Measurements from ENCODE around the gene TEX22. TPM values are rescaled to one million over a fixed set of nuclear protein-coding genes. Genes with fewer than 3 reads are reported as not detected.

TEX22 gene
- total RNA-seq, 5 donors from 2014 or later (not counting 1 experiment from before 2014, with no cell fraction given), result 0.93 to 9.0 (median 6.0) TPM

GRCh38 chr14:105460116-105460515 is 61.8 kb downstream of the TEX22 start:
- Mint-ChIP-seq H3K4me3 (no peak overlapping the region), H3K4me1 (no peaks in the 10 kb centered on the region), H3K27ac (no peak overlapping the region), H3K27me3 (no peaks in the 10 kb centered on the region), H3K36me3 (peaks cover 12% of the 10 kb centered on the region), H3K9me3 (no peaks in the 10 kb centered on the region)
- Histone ChIP-seq H3K36me3 (ENCODE audit: control insufficient read depth in 2 of 2, extremely low read depth in 1 of 2, insufficient read depth in 1 of 2, low read length in 1 of 2) (peaks cover 44 to 48% of the 10 kb centered on the region in 2 donors), H3K4me1 (ENCODE audit: control insufficient read depth in 1 of 2, extremely low read depth in 1 of 2, insufficient read depth in 2 of 2, low read length in 2 of 2) (no peaks in the 10 kb centered on the region), H3K27ac (ENCODE audit: low read length) (no peak overlapping the region), H3K9me3 (no peaks in the 10 kb centered on the region), H3K4me3 (ENCODE audit: control insufficient read depth in 1 of 2, extremely low read depth in 1 of 2, low read length in 1 of 2) (no peak overlapping the region), H3K27me3 (replicated peaks in 1 of 2; ENCODE audit: control insufficient read depth in 2 of 2, extremely low read depth in 1 of 2, insufficient read depth in 2 of 2, low read length in 1 of 2) (no peaks in the 10 kb centered on the region)
- POLR2A ChIA-PET, result no interaction called here
- CTCF ChIA-PET, result no interaction called here
- ATAC-seq (replicated peaks in 1 of 4) (no peak), DNase-seq (no peak)
- WGBS (ENCODE audit: insufficient coverage), result 97% methylated on average over 16 of the region's 17 CpGs

DNA sequence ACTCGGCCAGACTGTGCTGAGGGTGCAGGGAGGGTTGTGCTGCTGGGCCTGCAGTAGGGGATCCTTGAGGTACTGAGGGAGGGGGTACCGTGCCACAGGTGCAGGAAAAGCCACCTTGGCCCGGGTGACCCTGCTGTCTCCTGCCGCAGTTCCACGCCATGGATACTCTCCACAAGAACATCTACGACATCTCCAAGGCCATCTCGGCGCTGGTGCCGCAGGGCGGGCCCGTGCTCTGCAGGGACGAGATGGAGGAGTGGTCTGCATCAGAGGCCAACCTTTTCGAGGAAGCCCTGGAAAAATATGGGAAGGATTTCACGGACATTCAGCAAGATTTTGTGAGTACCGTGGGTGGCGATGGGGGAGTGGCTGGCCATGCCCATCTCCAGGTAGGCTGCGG is 62.3 kb downstream of the TEX22 start:
- H3K36me3 ChIP-seq (ENCODE audit: control insufficient read depth in 2 of 2, extremely low read depth in 1 of 2, insufficient read depth in 1 of 2, low read length in 1 of 2), result peaks cover 45% of the 10 kb centered on the region in 2 donors
- Mint-ChIP-seq H3K4me3 (no peak overlapping the region), H3K36me3 (peaks cover 8% of the 10 kb centered on the region), H3K27me3 (no peaks in the 10 kb centered on the region), H3K4me1 (no peaks in the 10 kb centered on the region), H3K27ac (no peak overlapping the region), H3K9me3 (no peaks in the 10 kb centered on the region)
- DNase-seq (no peak), ATAC-seq (replicated peaks in 1 of 4) (no peak)
- WGBS (ENCODE audit: insufficient coverage), result 96% methylated on average over 11 of the region's 17 CpGs
- no peak overlapping the region for H3K4me3 ChIP-seq (ENCODE audit: control insufficient read depth in 1 of 2, extremely low read depth in 1 of 2, low read length in 1 of 2)
- no peak overlapping the region for H3K27ac ChIP-seq (ENCODE audit: low read length)
- no peaks in the 10 kb centered on the region for H3K9me3 ChIP-seq
- no peaks in the 10 kb centered on the region for H3K27me3 ChIP-seq (replicated peaks in 1 of 2; ENCODE audit: control insufficient read depth in 2 of 2, extremely low read depth in 1 of 2, insufficient read depth in 2 of 2, low read length in 1 of 2)
- POLR2A ChIA-PET, result no interaction called here
- no peaks in the 10 kb centered on the region for H3K4me1 ChIP-seq (ENCODE audit: control insufficient read depth in 1 of 2, extremely low read depth in 1 of 2, insufficient read depth in 2 of 2, low read length in 2 of 2)
- CTCF ChIA-PET, result no interaction called here

DNA sequence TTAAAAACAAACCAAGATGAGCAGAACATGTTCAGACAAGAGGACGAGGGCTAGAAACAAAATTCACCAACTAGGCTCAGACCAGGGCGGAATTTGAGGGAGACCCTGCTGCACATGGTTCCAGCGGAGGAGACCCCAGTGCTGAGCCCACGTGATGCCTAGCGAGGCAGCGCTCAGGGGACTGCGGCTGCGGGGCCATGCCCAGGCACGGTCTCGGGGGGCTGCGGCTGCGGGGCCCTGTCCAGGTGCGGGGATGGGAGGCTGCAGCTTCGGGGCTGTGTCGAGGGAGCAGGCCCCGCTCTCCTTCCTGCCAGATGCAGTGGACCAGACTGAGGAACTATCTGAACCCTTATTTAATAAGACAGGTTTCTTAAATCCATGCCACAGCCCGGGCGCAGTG is 63.6 kb downstream of the TEX22 start:
- DNase-seq, result no peak
- no peaks in the 10 kb centered on the region for H3K4me1 ChIP-seq (ENCODE audit: control insufficient read depth in 1 of 2, extremely low read depth in 1 of 2, insufficient read depth in 2 of 2, low read length in 2 of 2)
- no peaks in the 10 kb centered on the region for H3K27me3 ChIP-seq (replicated peaks in 1 of 2; ENCODE audit: control insufficient read depth in 2 of 2, extremely low read depth in 1 of 2, insufficient read depth in 2 of 2, low read length in 1 of 2)
- H3K4me3 ChIP-seq (ENCODE audit: control insufficient read depth in 1 of 2, extremely low read depth in 1 of 2, low read length in 1 of 2), result no peak overlapping the region
- H3K4me3 Mint-ChIP-seq, result no peak overlapping the region
- H3K4me1 Mint-ChIP-seq, result no peaks in the 10 kb centered on the region
- no peak overlapping the region for H3K27ac ChIP-seq (ENCODE audit: low read length)
- peaks cover 41 to 44% of the 10 kb centered on the region in 2 donors for H3K36me3 ChIP-seq (ENCODE audit: control insufficient read depth in 2 of 2, extremely low read depth in 1 of 2, insufficient read depth in 1 of 2, low read length in 1 of 2)
- WGBS (ENCODE audit: insufficient coverage), result 97% methylated on average over 16 of the region's 18 CpGs
- H3K27ac Mint-ChIP-seq, result no peak overlapping the region
- no peaks in the 10 kb centered on the region for H3K9me3 Mint-ChIP-seq
- no peak for ATAC-seq (replicated peaks in 1 of 4)
- peaks cover 6% of the 10 kb centered on the region for H3K36me3 Mint-ChIP-seq
- no peaks in the 10 kb centered on the region for H3K9me3 ChIP-seq
- POLR2A ChIA-PET, result no interaction called here
- H3K27me3 Mint-ChIP-seq, result no peaks in the 10 kb centered on the region
- CTCF ChIA-PET, result no interaction called here

Other genes with a start within 250 kb of the TEX22 start
- gene JAG2, start 229.8 kb upstream of the TEX22 start, total RNA-seq, result 1 to 10 TPM in 4 of 5 donors, under 1 TPM in 1; 0.76 to 1.9 (median 1.2) TPM
- 10 to 100 TPM; 10.0 to 25.5 (median 20.2) TPM for gene NUDT14, start 217.2 kb upstream of the TEX22 start, total RNA-seq
- 10 to 100 TPM; 36.0 to 55.1 (median 43.3) TPM for gene BTBD6, start 150.0 kb upstream of the TEX22 start, total RNA-seq
- gene BRF1, start 97.5 kb upstream of the TEX22 start, total RNA-seq, result 10 to 100 TPM; 57.7 to 70.5 (median 66.5) TPM
- gene PACS2, start 83.8 kb upstream of the TEX22 start, total RNA-seq, result 10 to 100 TPM; 70.9 to 86.9 (median 78.0) TPM
- gene MTA1, start 21.3 kb downstream of the TEX22 start, total RNA-seq, result 100 to 1,000 TPM; 111 to 152 (median 141) TPM
- gene CRIP2, start 76.3 kb downstream of the TEX22 start, total RNA-seq, result 10 to 100 TPM in 4 of 5 donors, 1 to 10 TPM in 1; 6.4 to 38.7 (median 19.7) TPM
- 100 to 1,000 TPM; 224 to 477 (median 329) TPM for gene CRIP1, start 88.3 kb downstream of the TEX22 start, total RNA-seq
- gene TEDC1, start 92.7 kb downstream of the TEX22 start, total RNA-seq, result 100 to 1,000 TPM in 1 of 5 donors, 10 to 100 TPM in 4; 32.8 to 186 (median 37.5) TPM
- 1 to 10 TPM; 1.8 to 6.7 (median 4.0) TPM for gene TMEM121, start 128.0 kb downstream of the TEX22 start, total RNA-seq